ENCODE measurements around the gene TRIM71. TPM values are rescaled to one million over a fixed set of nuclear protein-coding genes. Genes with fewer than 3 reads are reported as not detected.
"Not testable (repeated sequence)": the region's sequence is repeated elsewhere in the genome, so short reads cannot be mapped to it uniquely, and the experiment has no call there.

TRIM71 gene
- total RNA-seq, 4 donors from 2014 or later, result not detected

DNA sequence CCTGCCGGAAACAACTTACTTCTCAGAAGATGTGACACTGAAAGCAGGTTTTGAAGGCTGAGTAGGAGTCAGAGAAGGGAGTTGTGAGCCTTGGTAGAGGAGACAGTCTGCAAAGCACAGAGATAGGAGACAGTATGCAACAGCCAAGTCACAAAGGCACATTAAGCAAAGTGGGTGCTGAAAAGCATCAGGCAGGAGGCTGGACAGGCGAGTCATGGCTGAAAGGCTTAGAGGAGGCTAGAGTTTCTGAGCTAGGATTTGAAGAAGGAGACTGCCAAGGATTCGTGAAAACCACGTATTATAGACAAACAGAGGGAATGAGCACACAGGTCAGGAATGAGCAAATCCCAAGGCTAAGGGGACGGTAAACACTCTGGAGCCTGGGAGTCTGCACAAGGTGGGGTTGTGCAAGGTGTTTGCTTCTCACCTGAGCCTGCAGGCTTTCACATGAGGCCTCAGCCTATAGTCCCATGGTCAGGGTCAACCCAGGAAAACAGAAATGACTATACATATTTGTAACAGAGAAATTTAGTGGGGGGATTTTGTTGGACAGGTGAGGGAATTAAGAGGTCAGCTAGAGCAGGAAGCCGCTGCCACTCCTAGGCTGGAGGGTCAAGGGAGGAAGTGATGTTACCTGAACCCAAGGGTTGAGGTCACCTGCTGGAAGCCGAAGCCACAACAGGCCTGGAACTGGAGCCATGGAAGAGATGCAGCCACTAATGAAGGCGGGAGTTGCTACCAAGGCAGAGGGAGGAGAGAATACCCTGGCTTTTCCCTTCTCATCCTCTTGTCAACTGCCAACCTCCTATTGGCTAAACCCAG is 23.1 kb upstream of the TRIM71 start:
- Histone ChIP-seq H3K9me3 (no peaks in the 10 kb centered on the region), H3K36me3 (no peaks in the 10 kb centered on the region), H3K27ac (no peak overlapping the region), H3K4me3 (no peak overlapping the region), H3K4me1 (no peaks in the 10 kb centered on the region), H3K27me3 (no peaks in the 10 kb centered on the region)
- DNase-seq, result no peak
- intact Hi-C loops (cut with DNase I; ENCODE audit: low total_unique reads), result no loop called here
- 82 to 84% methylated on average over 7 to 8 of the region's 8 CpGs for WGBS, 2 donors (ENCODE audit: low coverage in 1 of 2)
- TF ChIP-seq, protein P1, sequence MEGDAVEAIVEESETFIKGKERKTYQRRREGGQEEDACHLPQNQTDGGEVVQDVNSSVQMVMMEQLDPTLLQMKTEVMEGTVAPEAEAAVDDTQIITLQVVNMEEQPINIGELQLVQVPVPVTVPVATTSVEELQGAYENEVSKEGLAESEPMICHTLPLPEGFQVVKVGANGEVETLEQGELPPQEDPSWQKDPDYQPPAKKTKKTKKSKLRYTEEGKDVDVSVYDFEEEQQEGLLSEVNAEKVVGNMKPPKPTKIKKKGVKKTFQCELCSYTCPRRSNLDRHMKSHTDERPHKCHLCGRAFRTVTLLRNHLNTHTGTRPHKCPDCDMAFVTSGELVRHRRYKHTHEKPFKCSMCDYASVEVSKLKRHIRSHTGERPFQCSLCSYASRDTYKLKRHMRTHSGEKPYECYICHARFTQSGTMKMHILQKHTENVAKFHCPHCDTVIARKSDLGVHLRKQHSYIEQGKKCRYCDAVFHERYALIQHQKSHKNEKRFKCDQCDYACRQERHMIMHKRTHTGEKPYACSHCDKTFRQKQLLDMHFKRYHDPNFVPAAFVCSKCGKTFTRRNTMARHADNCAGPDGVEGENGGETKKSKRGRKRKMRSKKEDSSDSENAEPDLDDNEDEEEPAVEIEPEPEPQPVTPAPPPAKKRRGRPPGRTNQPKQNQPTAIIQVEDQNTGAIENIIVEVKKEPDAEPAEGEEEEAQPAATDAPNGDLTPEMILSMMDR (IDR thresholded peaks at IDR 0.05), result no peak
- no peak for TF ChIP-seq POLR2A (IDR thresholded peaks at IDR 0.05)
- in situ Hi-C loops (cut with MboI; ENCODE audit: low pct_ligation_motif_present in 1 of 4, low pct_unique_long_range_greater_than_20kb in 1 of 4, low sequenced_read_pairs in 3 of 4), result no loop called here

DNA sequence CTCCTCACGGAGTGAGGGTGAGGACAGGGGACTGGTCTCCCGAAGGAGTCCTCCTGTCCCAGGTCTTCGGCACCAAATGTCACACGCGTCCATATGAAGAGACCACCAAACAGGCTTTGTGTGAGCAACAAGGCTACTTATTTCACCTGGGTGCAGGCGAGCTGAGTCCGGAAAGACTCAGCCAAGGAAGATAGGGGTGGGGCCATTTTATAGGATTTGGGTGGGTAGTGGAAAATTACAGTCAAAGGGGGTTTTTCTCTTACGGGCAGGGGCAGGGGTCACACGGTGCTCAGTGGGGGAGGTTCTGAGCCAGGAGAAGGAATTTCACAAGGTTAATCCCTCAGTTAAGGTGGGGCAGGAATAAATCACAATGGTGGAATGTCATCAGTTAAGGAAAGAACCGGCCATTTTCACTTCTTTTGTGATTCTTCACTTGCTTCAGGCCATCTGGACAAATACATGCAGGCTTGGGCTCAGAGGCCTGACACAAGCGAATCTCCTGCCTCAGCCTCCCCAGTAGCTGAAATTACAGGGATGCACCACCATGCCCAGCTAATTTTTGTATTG is 21.3 kb upstream of the TRIM71 start:
- H3K4me1 ChIP-seq; H3K27me3 ChIP-seq; H3K27ac ChIP-seq; H3K9me3 ChIP-seq; H3K36me3 ChIP-seq; in situ Hi-C loops (cut with MboI; ENCODE audit: low pct_ligation_motif_present in 1 of 4, low pct_unique_long_range_greater_than_20kb in 1 of 4, low sequenced_read_pairs in 3 of 4); H3K4me3 ChIP-seq; DNase-seq; intact Hi-C loops (cut with DNase I; ENCODE audit: low total_unique reads): not testable (repeated sequence)
- 75 to 84% methylated on average over 4 to 11 of the region's 11 CpGs for WGBS, 2 donors (ENCODE audit: low coverage in 1 of 2)

DNA sequence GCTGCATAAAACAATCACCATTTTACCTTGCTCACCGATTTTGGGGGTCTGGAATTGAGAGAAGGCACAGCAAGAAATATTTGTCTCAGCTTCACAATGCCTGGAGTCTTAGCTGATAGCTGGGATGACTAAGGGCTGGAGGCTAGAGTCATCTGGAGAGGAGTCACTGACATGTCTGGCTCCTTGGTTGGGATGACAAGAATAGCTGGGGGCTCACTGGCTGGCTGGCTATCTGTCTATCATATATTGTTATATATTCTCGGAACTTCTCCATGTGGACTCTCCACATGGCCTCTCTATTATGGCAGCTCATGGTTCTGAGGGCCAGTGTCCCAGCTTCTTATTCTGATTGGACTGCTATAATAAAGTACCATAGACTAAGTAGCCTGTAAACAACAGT is 20.0 kb upstream of the TRIM71 start:
- in situ Hi-C loops (cut with MboI; ENCODE audit: low pct_ligation_motif_present in 1 of 4, low pct_unique_long_range_greater_than_20kb in 1 of 4, low sequenced_read_pairs in 3 of 4) (no loop called here), intact Hi-C loops (cut with DNase I; ENCODE audit: low total_unique reads) (no loop called here)
- Histone ChIP-seq H3K9me3 (no peaks in the 10 kb centered on the region), H3K27ac (no peak overlapping the region), H3K36me3 (no peaks in the 10 kb centered on the region), H3K27me3 (no peaks in the 10 kb centered on the region), H3K4me3 (no peak overlapping the region), H3K4me1 (no peaks in the 10 kb centered on the region)
- 87% methylated on average over 2 of the region's 2 CpGs; no CpG with 5 or more reads in 1 of the 2 donors for WGBS, 2 donors (ENCODE audit: low coverage in 1 of 2)
- no peak for TF ChIP-seq EP300 (IDR thresholded peaks at IDR 0.05; ENCODE audit: low read depth)
- TF ChIP-seq POLR2AphosphoS5 (IDR thresholded peaks at IDR 0.05), result no peak
- TF ChIP-seq, protein P1 (IDR thresholded peaks at IDR 0.05), result no peak
- TF ChIP-seq POLR2A (IDR thresholded peaks at IDR 0.05), result no peak
- DNase-seq, result no peak

DNA sequence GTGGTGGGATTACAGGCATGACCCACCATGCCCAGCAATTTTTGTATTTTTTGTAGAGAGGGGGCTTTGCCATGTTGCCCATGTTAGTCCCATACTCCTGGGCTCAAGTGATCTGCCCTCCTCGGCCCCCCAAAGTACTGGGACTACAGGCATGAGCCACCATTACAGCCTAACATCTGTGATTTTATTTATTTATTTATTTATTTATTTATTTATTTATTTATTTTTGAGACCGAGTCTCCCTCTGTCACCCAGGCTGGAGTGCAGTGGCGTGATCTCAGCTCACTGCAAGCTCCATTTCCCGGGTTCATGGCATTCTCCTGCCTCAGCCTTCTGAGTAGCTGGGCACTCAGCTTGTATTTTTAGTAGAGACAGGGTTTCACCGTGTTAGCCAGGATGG is 16.4 kb upstream of the TRIM71 start:
- H3K4me1 ChIP-seq; H3K27ac ChIP-seq; H3K27me3 ChIP-seq; DNase-seq; in situ Hi-C loops (cut with MboI; ENCODE audit: low pct_ligation_motif_present in 1 of 4, low pct_unique_long_range_greater_than_20kb in 1 of 4, low sequenced_read_pairs in 3 of 4); H3K9me3 ChIP-seq; H3K4me3 ChIP-seq; intact Hi-C loops (cut with DNase I; ENCODE audit: low total_unique reads); H3K36me3 ChIP-seq: not testable (repeated sequence)
- WGBS, 2 donors (ENCODE audit: low coverage in 1 of 2), result 73 to 89% methylated on average over 3 to 5 of the region's 5 CpGs

DNA sequence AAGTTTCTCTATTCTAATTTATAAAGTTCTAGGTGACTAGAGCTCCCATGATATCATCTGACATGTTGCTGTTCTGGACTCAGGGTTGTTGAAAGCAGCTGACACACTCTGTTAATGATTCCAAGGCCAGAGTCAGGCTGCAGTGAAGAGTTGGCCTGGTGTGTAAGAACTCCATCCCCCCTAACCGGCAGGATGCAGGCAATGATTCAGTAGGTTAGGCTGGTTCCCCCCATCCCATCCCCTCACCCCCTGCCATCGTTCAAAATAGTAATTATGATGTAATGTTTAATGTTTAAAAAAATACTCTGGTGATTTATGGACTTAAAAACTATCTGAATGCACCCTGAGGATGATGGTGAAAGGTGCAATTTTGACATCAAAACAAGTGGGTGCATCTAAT is 4.6 kb upstream of the TRIM71 start:
- intact Hi-C loops (cut with DNase I; ENCODE audit: low total_unique reads) (no loop called here), in situ Hi-C loops (cut with MboI; ENCODE audit: low pct_ligation_motif_present in 1 of 4, low pct_unique_long_range_greater_than_20kb in 1 of 4, low sequenced_read_pairs in 3 of 4) (no loop called here)
- 25% methylated on average over 2 of the region's 2 CpGs for WGBS, 2 donors (ENCODE audit: low coverage in 1 of 2)
- Histone ChIP-seq H3K27ac (no peak overlapping the region), H3K9me3 (no peaks in the 10 kb centered on the region), H3K4me3 (no peak overlapping the region), H3K27me3 (peaks cover 36% of the 10 kb centered on the region), H3K36me3 (no peaks in the 10 kb centered on the region), H3K4me1 (peaks cover 4 to 24% (median 19%) of the 10 kb centered on the region in 4 donors)
- DNase-seq, result no peak
- TF ChIP-seq, protein P1 (IDR thresholded peaks at IDR 0.05), result no peak
- TF ChIP-seq POLR2AphosphoS5 (IDR thresholded peaks at IDR 0.05) (no peak), EP300 (IDR thresholded peaks at IDR 0.05; ENCODE audit: low read depth) (no peak), POLR2A (IDR thresholded peaks at IDR 0.05) (no peak)

Measured in transverse colon (tissue), 4 donors.